Activated T-cell treated with anti-CD3 and anti-CD28 coated beads for 24 hours (primary cell): ENCODE data around the gene STPG3.
"Not testable (repeated sequence)": the region's sequence is repeated elsewhere in the genome, so short reads cannot be mapped to it uniquely, and the experiment has no call there.

Source experiments
- DNase-seq: peaks from one replicate; pipeline ENCODE4 v3.0.0-alpha.2; 2020; ENCODE audit warnings: low read depth

Gene STPG3

DNA sequence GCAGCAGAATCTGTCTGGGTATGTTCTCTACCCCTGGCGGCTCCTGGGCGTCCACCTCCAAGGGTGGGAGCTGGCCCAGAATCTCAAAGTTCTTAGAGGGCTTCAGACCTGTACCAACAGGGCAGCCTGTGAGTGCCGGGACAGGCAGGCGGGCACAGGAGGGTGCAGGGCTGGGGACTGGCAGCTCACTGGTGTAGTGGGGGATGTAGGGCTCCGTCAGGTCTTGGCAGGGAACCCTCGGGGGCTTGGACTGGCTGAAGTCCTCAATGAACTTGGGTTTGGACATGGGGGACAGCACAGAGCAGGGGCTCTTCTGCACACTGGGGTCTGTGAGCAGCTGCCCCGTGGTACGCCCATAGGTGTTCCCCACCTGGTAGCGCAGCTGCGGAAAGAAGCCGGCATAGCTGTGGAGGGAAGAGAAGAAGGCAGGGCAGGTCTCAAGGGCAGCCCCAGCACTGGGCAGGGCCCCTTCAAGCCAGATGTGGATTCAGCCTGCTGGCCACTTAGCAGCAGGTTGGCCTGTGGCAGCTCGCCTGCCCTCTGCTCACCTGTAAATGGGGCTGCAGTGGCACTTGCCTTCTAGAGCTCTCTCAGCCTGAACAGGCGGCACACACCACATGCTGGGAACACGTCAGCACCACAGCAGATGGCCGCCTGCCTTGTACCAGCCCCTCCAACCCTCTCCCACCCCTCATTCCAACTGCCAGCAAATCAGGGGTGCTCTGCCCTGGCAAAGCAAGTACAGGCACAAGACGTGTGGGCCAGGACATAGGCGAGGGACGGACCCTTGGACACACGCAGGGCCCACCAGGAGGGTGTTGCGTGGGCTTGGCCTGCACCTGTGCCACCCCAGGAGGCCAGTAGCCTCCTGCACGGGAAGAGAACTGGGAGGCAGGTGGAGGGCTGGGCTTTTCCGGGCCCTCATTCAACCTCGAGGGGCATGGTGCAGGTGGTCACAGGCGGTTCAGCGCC, 5.3 kb upstream of the STPG3 start:
- DNase-seq: no peak

DNA sequence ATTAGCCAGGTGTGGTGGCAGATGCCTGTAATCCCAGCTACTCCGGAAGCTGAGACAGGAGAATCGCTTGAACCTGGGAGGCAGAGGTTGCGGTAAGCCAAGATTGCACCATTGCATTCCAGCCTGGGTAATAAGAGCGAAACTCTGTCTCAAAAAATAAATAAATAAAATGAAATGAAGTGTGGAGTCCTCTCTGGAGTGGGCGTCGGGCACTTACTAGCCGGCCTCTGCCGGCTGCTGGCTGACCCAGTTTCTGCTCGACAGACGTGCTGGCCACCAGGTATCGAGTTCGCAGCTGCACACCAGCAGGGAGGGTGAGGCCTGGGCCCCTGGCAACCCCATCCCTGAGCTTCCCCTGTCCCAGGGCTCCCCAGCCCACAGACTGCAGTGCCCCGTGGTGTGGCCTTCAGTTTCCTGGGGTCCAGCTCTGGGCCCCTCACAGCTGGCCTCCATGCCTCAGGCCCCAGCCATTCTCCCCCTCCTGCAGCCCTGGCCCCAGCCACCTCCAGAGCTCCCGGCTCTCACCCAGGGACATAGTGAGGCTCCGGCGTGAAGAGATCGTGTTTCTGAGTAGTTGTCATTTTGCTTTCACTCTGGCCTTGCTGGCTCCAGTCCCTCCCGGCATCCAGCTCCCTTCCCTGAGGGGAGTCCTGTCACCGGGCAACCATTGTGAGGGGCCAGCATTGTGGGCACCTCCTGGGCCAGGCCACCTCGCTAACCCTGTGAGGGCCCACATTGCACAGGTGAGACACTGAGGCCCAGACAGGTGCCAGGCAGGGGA, 3.8 kb upstream of the STPG3 start:
- no peak for DNase-seq

DNA sequence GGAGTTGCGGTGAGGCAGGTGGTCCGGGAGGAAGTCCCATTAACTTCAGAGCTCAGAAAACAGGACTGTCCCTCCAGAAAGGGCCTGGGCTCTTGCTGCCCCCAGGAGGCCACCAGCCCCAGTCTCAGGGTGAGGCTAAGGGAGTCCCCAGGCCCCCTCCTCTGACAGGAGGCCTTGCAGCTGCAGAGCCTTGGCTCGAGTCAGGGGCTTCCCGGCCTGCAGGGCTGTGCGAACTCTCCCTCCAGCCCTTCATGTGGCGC, 3.2 kb upstream of the STPG3 start:
- no peak for DNase-seq

DNA sequence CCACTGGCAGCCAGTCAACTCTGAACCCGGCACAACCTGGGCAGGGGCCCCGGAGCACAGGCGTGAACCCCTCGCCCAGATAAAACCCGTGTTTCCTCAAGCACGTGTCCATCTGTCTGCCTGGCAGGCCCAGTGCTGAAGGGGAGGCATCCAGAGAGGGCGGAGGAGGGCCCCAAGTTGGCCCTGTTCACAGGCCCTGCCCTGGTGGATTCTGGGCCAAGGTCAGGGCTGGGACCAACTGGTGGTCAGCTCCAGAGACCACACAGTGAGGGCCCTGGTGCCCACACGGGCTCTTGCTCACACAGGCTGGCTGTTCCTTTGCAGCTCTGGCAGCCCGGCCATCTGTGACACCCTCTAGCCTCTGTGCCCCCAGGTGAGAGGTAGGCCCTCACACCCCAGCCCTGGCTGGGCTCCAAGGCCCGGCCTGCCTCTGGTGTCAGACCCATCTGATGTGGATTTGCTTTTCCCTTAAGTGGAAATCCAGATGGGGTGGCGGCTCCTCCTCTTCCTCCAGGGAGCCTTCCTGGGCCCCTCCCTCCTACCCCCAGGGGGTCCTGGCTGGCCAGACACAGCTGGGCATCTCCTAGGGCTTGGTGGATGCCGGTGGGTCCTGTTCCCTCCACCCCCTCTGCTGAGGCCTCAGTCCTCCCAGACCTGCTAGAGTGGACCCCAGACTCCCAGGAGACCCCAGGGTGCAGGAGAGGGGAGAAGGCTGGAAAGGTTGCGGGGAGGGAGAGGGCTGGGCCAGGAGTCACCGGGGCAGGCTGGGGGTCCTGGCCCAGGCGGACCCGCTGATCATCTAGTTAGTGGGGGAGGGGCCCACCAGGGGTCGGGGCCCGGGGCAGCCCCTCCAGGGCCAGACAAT, 525 bp upstream of the STPG3 start:
- no peak for DNase-seq

DNA sequence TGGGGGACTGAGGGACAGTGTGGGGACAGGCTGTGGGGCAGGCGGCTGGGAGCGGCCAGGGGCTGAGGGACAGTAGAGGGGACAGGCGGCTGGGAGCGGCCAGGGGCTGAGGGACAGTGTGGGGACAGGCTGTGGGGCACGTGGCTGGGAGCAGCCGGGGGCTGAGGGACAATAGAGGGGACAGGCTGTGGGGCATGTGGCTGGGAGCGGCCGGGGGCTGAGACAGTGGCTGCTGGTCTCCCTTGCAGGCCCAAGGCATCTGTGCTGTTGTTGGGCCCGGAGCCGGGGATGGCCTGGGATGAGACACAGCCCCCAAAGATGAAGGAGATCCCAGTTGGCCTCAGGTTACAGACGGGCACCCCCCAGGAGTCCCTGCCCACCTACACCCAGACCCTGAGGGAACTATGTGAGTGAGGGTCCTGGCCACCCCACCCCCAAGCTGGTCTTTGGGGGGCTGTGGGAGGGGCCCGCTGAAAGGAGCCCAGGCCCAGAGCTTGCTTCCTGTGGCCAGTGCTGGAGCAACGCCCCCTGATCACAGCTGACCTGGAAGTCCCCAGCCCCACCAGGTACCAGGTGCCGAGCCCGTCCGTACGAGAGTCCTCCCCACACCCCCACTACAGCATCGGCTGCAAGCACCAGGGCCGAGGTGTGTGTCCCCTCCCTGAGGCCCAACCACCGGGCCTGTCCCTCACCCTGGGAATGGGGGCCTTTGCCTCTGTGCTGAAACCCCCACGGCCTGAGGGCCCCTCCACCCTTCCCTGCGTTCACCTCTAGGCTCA, 593 bp downstream of the STPG3 start:
- no peak for DNase-seq

DNA sequence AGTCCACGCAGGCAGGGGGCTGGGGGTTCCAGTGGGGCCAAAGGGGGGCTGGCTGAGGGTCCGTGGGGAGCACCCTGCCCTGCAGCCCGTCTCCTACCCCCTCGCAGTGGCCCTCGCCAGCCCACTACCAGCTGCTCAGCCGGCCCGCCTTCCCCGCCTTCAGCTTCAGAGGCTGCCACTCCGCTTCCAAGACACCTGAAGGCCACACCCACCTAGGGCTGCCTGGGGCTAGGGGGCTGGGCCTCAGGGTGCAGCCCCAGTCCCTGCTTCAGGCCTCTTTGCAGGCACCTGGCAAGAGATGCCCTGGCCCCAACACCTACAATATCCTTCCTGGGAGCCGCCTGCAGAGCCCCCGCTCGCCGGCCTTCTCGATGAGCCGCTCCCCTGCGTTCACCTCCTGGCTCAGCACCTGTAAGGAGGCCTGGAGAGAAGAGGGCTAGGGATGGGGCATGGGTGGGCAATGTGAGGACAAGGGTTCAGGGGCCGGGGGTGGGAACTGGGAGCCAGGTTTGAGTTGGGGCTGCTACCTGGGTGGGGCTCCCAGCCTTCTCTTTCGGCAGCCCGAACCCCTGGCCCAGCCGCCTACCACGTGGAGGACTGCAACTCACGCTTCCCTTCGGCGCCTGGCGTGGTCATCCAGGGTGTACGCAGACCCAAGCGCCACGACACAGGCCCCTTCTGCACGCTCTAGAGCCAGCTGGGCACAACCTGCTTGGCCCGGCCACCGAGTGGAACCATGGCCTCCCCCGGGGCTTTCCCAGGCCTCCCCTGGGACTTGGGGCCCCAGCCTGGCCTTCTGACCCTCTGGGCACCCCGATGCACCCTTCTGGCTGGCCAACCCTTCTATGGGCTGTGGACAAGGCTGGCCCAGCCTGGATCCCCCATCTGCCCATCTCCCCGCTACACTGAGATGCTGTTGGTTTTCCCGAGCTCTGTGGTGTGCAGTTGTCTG, 1.7 kb downstream of the STPG3 start:
- no peak for DNase-seq

DNA sequence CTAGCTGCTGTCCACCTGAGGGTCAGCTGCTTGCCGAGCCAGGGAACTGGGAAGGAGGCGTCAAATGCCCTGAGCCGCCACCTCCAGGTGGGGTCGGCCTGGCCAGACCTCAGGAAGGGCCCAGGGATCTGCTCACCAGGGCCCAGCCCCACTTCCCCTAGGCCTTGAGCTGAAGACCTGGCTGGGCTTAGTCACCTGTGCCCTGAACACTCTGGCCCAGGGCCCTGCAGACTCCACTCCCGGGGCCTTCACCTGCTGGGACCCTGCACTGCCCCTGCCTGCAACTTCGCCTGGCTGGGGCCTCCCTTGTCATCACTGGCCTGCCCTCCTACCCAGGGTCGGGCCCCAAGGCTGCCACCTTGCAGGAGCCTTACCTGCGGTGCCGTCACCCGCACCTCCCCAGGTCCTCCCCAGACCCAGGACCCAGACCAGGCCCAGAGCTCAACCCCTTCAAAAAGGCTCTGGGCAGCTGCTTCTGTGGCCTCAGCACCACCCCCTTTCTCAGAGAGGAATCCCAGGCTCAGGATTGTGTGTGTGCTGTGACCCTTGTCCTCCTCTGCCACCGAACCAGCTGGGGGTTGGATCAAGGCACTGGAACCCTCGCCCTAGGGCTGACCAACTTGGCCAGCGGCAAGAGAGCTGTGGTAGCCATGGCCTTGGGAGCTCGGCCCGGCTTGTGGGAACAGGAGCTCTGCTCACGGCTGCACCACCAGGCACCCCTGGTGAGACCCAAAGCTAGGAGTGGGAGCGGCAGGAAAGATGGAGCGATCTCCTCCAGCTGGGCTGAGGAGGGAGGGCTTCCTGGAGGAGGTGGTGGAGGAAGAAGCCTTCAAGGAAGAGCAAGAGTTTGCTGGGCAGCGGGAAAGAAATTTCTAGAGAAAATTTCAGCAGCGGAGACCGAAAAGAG, 2.9 kb downstream of the STPG3 start:
- no peak for DNase-seq

DNA sequence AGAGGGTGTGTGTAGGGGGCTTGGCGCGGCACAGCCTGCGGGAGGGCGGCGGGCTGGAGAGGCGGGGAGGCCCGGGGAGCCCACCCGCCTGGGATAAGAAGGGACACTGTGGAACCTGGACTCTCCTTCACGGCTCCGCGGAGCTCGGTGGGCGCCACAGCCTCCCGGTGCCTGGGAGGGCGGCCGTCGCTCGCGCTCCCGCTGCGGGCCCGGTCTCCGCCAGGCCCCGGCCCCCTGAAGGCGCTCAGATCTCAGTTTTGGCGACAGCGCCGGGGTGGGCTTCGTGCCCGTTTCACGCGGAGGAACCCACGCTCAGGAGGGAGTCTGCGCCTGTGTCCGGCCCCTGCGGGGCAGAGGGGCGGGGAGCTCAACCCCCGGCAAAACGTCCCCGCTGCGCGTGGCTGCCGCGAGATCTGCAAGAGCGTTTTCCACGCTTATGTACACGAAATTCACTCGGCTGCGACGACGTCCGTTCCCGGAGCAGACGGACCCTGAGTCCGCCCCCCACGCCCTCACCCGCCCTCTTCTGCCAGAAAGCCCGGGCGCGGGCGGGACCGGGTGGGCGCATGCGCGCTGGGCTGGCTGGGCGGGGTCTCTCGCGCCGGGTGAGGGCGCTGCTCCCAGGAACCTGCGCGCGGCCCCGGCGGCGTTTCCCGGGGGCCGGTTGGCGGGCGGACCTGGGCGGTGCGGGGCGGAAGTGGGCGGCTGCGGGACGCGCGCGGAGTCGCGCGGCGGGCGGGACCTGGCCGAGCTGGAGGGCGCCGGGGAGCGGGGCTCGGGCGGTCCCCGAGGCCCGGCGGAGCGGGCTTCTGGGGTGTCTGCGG, 3.8 kb downstream of the STPG3 start, which contains the start of gene NELFB:
TSS of gene NELFB (plus strand) at position 704 of the 824 bp plus-strand sequence.
- peak; percentile 93 for DNase-seq

DNA sequence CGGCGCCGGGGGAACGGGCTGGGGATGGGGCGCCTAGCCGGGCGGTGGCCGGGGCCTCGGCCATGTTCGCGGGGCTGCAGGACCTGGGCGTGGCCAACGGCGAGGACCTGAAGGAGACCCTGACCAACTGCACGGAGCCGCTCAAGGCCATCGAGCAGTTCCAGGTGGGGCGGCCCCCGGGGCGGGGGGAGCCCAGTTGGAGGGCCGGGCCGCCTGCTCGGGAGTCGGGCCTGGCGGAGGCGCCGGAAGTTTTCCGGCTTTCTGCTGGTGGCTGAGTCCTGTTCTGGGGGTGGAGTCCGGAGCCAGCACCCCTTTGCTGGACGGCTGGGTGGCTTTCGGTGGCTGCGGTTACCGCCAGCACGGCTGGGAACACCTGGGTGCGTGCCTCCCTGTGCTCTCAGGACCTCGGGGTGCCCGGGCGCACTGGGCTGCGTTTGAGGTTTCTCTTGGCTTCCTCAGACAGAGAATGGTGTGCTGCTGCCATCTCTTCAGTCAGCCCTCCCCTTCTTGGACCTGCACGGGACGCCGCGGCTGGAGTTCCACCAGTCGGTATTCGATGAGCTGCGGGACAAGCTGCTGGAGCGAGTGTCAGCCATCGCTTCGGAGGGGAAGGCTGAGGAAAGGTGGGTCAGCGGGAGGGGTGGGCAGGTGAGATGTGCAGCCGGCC, 4.5 kb downstream of the STPG3 start:
- DNase-seq: no peak

DNA sequence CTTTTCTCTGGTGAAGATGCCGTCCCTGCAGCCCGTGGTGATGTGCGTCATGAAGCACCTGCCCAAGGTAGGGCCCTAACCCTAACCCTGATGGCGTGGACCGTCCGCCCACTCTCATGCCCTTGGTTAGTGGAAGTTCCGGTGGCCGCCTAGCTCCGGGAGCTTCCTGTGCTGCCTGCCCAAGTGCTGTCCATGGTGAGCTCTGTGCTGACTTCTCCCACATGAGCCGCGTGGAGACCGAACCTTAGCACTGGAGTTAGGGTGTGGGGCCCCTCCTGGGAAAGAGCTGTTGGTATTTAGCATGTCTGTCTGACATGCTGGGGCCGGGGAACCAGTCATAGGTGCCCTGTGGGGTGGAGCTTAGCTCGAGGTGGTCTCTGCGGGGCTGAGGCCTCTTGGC, 5.3 kb downstream of the STPG3 start:
- no peak for DNase-seq

DNA sequence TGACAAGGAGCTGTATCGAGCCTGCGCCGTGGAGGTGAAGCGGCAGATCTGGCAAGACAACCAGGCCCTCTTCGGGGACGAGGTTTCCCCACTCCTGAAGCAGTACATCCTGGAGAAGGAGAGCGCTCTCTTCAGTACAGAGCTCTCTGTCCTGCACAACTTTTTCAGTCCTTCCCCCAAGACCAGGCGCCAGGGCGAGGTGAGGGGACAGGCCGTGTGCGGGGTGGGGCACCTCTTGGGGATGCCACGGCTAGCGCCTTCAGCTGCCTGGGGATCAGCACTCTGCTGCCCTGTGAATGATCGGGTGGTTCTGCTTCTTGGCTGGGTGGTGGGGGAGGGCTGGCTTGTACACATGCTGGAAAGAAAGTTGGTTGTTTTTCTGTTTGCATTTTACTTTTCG, 5.8 kb downstream of the STPG3 start:
- no peak for DNase-seq

DNA sequence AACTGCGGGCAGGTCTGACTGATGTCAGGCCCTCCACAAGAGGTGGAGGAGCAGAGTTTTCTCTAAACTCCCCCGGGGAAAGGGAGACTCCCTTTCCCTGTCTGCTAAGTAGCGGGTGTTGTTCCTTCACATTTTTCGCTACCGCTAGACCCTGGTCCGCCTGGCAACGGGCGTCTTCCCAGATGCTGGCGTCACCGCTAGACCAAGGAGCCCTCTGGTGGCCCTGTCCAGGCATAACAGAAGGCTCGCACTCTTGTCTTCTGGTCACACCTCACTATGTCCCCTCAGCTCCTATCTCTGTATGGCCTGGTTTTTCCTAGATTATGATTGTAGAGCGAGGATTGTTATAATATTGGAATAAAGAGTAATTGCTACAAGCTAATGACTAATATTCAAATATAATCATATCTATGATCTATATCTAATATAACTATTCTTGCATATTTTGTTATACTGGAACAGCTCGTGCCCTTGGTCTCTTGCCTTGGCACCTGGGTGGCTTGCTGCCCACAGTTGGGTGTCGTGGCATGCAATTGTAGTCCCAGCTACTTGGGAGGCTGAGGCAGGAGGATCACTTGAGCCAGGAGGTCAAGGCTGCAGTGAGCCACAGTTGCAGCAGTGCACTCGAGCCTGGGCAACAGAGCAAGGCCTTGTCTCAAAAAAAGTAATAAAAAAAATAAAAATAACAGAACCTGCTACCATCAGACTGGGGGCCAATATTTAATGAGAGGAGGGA, 11.3 kb downstream of the STPG3 start:
- not testable (repeated sequence) for DNase-seq

DNA sequence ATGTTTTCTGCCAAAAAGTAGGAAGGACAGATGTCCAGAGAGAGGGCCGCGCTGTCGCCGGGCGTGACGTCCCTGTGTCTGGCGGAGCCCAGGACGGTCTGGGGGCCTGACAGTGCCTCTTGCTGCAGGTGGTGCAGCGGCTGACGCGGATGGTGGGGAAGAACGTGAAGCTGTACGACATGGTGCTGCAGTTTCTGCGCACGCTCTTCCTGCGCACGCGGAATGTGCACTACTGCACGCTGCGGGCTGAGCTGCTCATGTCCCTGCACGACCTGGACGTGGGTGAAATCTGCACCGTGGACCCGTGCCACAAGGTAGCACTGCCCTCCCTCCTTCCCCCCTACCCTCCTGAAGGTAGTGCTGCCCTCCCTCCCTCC, 11.8 kb downstream of the STPG3 start:
- DNase-seq: no peak

DNA sequence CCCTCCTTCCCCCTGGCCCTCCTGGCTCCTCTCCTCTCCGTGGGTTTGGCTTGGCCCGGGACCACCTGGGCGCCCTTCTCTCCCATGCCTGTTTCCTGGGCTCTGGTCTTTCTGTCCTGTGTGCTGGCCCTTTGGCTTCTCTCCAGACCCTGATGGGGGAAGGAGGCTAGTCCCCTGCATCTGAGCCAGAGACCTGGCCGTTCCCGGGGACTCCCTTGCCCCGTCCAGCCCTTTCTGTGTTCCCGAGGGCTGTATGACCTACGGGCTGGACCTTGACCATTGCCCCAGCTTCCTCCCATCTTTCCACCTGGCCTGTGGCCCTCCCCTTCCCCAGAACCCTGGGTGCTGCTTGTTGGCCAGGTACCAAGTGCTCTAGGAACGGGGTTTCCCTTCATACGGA, 12.4 kb downstream of the STPG3 start:
- DNase-seq: no peak

DNA sequence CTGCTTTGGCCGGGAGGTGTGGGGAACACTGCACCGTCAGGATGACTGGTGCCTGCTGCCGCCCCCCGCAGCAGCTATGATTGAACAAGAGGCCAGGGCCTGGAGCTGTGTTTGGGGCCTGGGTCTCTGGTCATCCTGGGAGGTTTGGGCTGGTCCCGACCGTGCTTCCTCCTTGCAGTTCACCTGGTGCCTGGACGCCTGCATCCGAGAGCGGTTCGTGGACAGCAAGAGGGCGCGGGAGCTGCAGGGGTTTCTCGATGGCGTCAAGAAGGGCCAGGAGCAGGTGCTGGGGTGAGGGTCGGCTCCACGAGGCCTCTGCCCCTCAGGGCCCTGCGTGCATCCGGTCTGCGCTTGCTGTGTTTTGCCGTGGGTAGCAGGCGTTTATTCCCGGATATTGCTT, 13.0 kb downstream of the STPG3 start:
- no peak for DNase-seq

DNA sequence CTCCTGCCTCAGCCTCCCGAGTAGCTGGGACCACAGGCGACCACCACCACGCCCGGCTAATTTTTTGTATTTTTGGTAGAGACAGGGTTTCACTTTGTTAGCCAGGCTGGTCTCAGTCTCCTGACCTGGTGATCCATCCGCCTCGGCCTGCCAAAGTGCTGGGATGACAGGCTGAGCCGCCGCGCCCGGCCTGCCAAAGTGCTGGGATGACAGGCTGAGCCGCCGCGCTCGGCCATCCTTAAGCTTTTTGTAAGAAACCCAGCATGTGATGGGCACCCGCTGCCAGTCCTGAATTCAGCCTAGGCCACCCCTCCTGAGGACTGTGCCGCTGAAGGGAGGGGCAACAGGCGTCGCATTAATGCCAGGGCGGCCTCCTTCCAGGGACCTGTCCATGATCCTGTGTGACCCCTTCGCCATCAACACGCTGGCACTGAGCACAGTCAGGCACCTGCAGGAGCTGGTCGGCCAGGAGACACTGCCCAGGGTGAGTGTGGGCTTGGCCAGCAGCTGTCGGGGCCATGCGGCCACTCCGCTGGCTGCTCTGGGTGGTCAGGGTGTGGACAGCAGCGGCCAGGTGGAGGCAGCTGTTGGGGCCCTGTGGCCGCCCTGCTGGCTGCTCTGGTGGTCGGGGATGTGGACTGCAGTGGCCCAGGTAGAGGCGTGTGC, 14.5 kb downstream of the STPG3 start:
- no peak for DNase-seq

DNA sequence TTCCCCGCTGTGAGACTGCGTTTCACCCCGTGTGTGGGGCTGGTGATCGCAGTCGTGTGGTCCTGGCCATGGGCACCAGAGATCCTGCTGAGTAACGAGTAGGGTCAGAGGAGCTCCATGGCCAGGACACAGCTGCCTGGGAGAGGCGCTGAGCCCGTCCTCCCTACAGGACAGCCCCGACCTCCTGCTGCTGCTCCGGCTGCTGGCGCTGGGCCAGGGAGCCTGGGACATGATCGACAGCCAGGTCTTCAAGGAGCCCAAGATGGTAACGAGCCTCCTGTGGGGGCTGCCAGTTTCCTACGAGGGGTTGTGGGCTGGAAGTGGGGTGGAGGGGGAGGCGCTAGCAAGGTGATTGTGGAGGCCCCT, 15.1 kb downstream of the STPG3 start:
- DNase-seq: no peak
